HEK293 (cell line): ENCODE measurements around the gene RPL15.

ENCODE experiments used
- CTCF ChIA-PET: fragments of 350-600 bp; formaldehyde crosslinking; extraction: SDS; loops from one replicate; lab custom pipeline; 2021; ENCODE audit warnings: antibody characterized with exemption; lab: Yijun Ruan, JAX
- POLR2A ChIA-PET: fragments of 300-600 bp; formaldehyde crosslinking; extraction: SDS; loops from one replicate; lab custom pipeline; 2020; ENCODE audit warnings: antibody characterized with exemption, inconsistent platforms; lab: Yijun Ruan, JAX
- H3K27ac ChIP-seq: fragments of 200-500 bp; sonication (Bioruptor generic); 2 replicates; pipeline ENCODE4 v1.5.1; 2014; ENCODE audit warnings: low read depth, low read length, control low read depth, inconsistent platforms; ENCODE audit errors: extremely low read depth
- H3K36me3 ChIP-seq, 2 experiments: fragments of 200-500 bp in 1 of 2; sonication (Bioruptor generic) in 1 of 2; 1 replicate in 1 of 2; 2 replicates in 1 of 2; pipeline ENCODE4 v1.5.1; 2014 to 2017; ENCODE audit warnings: inconsistent platforms in 2 of 2, low read length in 2 of 2; ENCODE audit not compliant: control insufficient read depth in 2 of 2, insufficient read depth in 1 of 2
- H3K4me1 ChIP-seq: fragments of 200-500 bp; sonication (Bioruptor generic); 2 replicates; pipeline ENCODE4 v1.5.1; 2014; ENCODE audit warnings: mild to moderate bottlenecking, low read length, inconsistent platforms; ENCODE audit not compliant: control insufficient read depth, insufficient read depth
- H3K4me3 ChIP-seq: 2 replicates; pipeline ENCODE4 v1.5.1; 2011; ENCODE audit warnings: low read depth, mild to moderate bottlenecking, control low read depth, low read length, moderate library complexity
- H3K9me3 ChIP-seq: fragments of 200-500 bp; sonication (Bioruptor generic); 2 replicates; pipeline ENCODE4 v1.5.1; 2014; ENCODE audit warnings: low read depth, low read length, inconsistent platforms; ENCODE audit not compliant: control insufficient read depth, insufficient read depth
- GLIS2 ChIP-seq: fragments of 450-650 bp; formaldehyde crosslinking; IDR thresholded peaks from 2 replicates; pipeline ENCODE4 v1.5.1; 2016; ENCODE audit warnings: missing biosample characterization, missing genetic modification characterization
- PRDM10 ChIP-seq: fragments of 450-650 bp; formaldehyde crosslinking; IDR thresholded peaks from 2 replicates; pipeline ENCODE4 v1.5.1; 2016; ENCODE audit warnings: missing biosample characterization, missing genetic modification characterization
- ZBTB1 ChIP-seq: fragments of 450-650 bp; formaldehyde crosslinking; IDR thresholded peaks from 2 replicates; pipeline ENCODE4 v1.5.1; 2016; ENCODE audit warnings: missing biosample characterization, missing genetic modification characterization
- ZBTB17 ChIP-seq: fragments of 450-650 bp; formaldehyde crosslinking; IDR thresholded peaks from 2 replicates; pipeline ENCODE4 v1.5.1; 2016; ENCODE audit warnings: missing biosample characterization, missing genetic modification characterization
- ZBTB26 ChIP-seq: fragments of 450-650 bp; formaldehyde crosslinking; optimal IDR thresholded peaks from 2 replicates; pipeline ENCODE3; 2016; ENCODE audit warnings: missing biosample characterization, mild to moderate bottlenecking, missing genetic modification characterization
- ZFP37 ChIP-seq: fragments of 450-650 bp; formaldehyde crosslinking; IDR thresholded peaks from 2 replicates; pipeline ENCODE4 v1.5.1; 2016; ENCODE audit warnings: missing biosample characterization, missing genetic modification characterization
- ZIC2 ChIP-seq: fragments of 450-650 bp; formaldehyde crosslinking; IDR thresholded peaks from 2 replicates; pipeline ENCODE4 v1.5.1; 2016; ENCODE audit warnings: missing biosample characterization, missing genetic modification characterization
- ZNF311 ChIP-seq: fragments of 450-650 bp; formaldehyde crosslinking; IDR thresholded peaks from 2 replicates; pipeline ENCODE4 v1.5.1; 2017; ENCODE audit warnings: missing biosample characterization, missing genetic modification characterization, borderline replicate concordance
- ZNF335 ChIP-seq: fragments of 450-650 bp; formaldehyde crosslinking; conservative IDR thresholded peaks from 2 replicates; pipeline ENCODE4 v1.5.1; 2016; ENCODE audit warnings: missing biosample characterization, missing genetic modification characterization
- TF ChIP-seq, protein P1 (sequence below): fragments of 450-650 bp; IDR thresholded peaks from 2 replicates; pipeline ENCODE4 v1.5.1; 2018; ENCODE audit warnings: missing biosample characterization, mild to moderate bottlenecking, missing genetic modification characterization
- TF ChIP-seq, protein P2 (sequence below): fragments of 450-650 bp; formaldehyde crosslinking; IDR thresholded peaks from 2 replicates; pipeline ENCODE4 v1.5.1; 2016; ENCODE audit warnings: missing biosample characterization, missing genetic modification characterization
- TF ChIP-seq, protein P3 (sequence below): fragments of 450-650 bp; formaldehyde crosslinking; IDR thresholded peaks from 2 replicates; pipeline ENCODE4 v1.5.1; 2016; ENCODE audit warnings: missing biosample characterization, missing genetic modification characterization

Gene RPL15

DNA sequence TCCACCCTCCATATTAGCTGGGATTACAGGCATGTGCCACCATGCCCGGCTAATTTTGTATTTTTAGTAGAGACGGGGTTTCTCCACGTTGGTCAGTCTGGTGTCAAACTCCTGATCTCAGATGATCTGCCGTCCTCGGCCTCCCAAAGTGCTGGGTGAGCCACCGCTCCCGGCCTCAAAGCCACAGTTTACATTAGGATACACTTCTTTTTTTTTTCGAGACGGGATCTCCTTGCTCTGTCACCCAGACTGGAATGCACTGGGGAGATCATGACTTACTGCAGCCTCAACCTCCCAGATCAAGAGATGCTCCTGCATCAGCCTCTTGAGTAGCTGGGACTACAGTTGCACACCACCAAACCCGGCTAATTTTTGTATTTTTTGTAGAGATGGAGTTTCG, 25.6 kb downstream of the RPL15 start (continued):
- TF ChIP-seq, protein P1, sequence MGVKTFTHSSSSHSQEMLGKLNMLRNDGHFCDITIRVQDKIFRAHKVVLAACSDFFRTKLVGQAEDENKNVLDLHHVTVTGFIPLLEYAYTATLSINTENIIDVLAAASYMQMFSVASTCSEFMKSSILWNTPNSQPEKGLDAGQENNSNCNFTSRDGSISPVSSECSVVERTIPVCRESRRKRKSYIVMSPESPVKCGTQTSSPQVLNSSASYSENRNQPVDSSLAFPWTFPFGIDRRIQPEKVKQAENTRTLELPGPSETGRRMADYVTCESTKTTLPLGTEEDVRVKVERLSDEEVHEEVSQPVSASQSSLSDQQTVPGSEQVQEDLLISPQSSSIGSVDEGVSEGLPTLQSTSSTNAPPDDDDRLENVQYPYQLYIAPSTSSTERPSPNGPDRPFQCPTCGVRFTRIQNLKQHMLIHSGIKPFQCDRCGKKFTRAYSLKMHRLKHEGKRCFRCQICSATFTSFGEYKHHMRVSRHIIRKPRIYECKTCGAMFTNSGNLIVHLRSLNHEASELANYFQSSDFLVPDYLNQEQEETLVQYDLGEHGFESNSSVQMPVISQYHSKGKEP: no peak
- TF ChIP-seq ZNF311 (tag by site-specific recombination): no peak
- TF ChIP-seq ZBTB1 (tag by site-specific recombination): no peak
- TF ChIP-seq ZIC2: no peak
- no peak for TF ChIP-seq GLIS2 (tag by site-specific recombination)
- TF ChIP-seq ZFP37 (tag by site-specific recombination): no peak
- TF ChIP-seq, protein P2, sequence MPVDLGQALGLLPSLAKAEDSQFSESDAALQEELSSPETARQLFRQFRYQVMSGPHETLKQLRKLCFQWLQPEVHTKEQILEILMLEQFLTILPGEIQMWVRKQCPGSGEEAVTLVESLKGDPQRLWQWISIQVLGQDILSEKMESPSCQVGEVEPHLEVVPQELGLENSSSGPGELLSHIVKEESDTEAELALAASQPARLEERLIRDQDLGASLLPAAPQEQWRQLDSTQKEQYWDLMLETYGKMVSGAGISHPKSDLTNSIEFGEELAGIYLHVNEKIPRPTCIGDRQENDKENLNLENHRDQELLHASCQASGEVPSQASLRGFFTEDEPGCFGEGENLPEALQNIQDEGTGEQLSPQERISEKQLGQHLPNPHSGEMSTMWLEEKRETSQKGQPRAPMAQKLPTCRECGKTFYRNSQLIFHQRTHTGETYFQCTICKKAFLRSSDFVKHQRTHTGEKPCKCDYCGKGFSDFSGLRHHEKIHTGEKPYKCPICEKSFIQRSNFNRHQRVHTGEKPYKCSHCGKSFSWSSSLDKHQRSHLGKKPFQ (tag by site-specific recombination): no peak
- TF ChIP-seq, protein P3, sequence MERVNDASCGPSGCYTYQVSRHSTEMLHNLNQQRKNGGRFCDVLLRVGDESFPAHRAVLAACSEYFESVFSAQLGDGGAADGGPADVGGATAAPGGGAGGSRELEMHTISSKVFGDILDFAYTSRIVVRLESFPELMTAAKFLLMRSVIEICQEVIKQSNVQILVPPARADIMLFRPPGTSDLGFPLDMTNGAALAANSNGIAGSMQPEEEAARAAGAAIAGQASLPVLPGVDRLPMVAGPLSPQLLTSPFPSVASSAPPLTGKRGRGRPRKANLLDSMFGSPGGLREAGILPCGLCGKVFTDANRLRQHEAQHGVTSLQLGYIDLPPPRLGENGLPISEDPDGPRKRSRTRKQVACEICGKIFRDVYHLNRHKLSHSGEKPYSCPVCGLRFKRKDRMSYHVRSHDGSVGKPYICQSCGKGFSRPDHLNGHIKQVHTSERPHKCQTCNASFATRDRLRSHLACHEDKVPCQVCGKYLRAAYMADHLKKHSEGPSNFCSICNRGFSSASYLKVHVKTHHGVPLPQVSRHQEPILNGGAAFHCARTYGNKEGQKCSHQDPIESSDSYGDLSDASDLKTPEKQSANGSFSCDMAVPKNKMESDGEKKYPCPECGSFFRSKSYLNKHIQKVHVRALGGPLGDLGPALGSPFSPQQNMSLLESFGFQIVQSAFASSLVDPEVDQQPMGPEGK (tag by site-specific recombination): no peak
- TF ChIP-seq, all 188 proteins: peak for 0

GRCh38 chr3:23944007-23944783, 27.3 kb downstream of the RPL15 start:
- no peak overlapping the region for H3K27ac ChIP-seq
- H3K4me3 ChIP-seq: peak overlapping the region; percentile 56; the same call in 1 of the 2 replicates

More at GRCh38 chr3:23944007-23944783, 27.3 kb downstream of the RPL15 start:
- POLR2A ChIA-PET: interaction anchor here (0.6 to 1.4 kb wide), 4 partner anchors 17 to 68 kb away, joined by 3 to 8 read pairs (median 5); partner anchors contain the start of genes NKIRAS1 and RPL15
- peak; percentile 84 for TF ChIP-seq PRDM10 (tag by site-specific recombination)
- peak; percentile 32; the same call in 1 of the 2 replicates for TF ChIP-seq ZNF335
- TF ChIP-seq ZBTB26 (tag by site-specific recombination): no peak
- peak; percentile 66 for TF ChIP-seq ZBTB17 (tag by site-specific recombination)
- Histone ChIP-seq H3K4me1 (no peaks in the 10 kb centered on the region), H3K36me3 (no peaks in the 10 kb centered on the region), H3K9me3 (no peaks in the 10 kb centered on the region)
- CTCF ChIA-PET: interaction anchor here (0.5 to 1.1 kb wide), 2 partner anchors 28 to 56 kb away, joined by 4 read pairs; no protein-coding TSS in a partner anchor
